Stomach smooth muscle (tissue), 2 donors: ENCODE data around the gene COL16A1.

Source experiments
- H3K27ac ChIP-seq: one replicate; pipeline ENCODE4 v1.7.0; 2013; ENCODE audit warnings: mild to moderate bottlenecking, low read length, inconsistent platforms
- H3K27me3 ChIP-seq, 2 donors: one replicate each; pipeline ENCODE4 v1.7.0; 2013; ENCODE audit warnings: low read length in 2 of 2; ENCODE audit not compliant: insufficient read depth in 2 of 2, control insufficient read depth in 1 of 2
- H3K36me3 ChIP-seq, 2 donors: one replicate each; pipeline ENCODE4 v1.7.0; 2013; ENCODE audit warnings: low read length in 2 of 2; ENCODE audit not compliant: control insufficient read depth in 2 of 2, insufficient read depth in 2 of 2
- H3K4me1 ChIP-seq: one replicate; pipeline ENCODE4 v1.7.0; 2013; ENCODE audit warnings: low read length; ENCODE audit not compliant: control insufficient read depth, insufficient read depth
- H3K4me3 ChIP-seq, 2 donors: one replicate each; pipeline ENCODE4 v1.7.0; 2013; ENCODE audit warnings: low read length in 2 of 2
- H3K9ac ChIP-seq, 2 donors: one replicate each; pipeline ENCODE4 v1.7.0; 2013; ENCODE audit warnings: low read length in 2 of 2, mild to moderate bottlenecking in 1 of 2
- H3K9me3 ChIP-seq, 2 donors: one replicate each; pipeline ENCODE4 v1.7.0; 2013; ENCODE audit warnings: low read length in 2 of 2; ENCODE audit not compliant: control insufficient read depth in 2 of 2
- donor health status: healthy.
- donor health status: Pancreatic carcinoma.

COL16A1 gene

GRCh38 chr1:31672986-31673385 is 30.8 kb downstream of the COL16A1 start:
- Histone ChIP-seq H3K9me3 (no peaks in the 10 kb centered on the region), H3K9ac (peak overlapping the region in 1 of 2 donors; percentile 58), H3K4me3 (no peak overlapping the region), H3K27me3 (no peaks in the 10 kb centered on the region), H3K36me3 (peaks cover 0 to 4% of the 10 kb centered on the region in 2 donors), H3K27ac (peak overlapping the region; percentile 85), H3K4me1 (peaks cover 73% of the 10 kb centered on the region)

GRCh38 chr1:31671561-31672201 is 32.1 kb downstream of the COL16A1 start:
- H3K36me3 ChIP-seq = peaks cover 0 to 4% of the 10 kb centered on the region in 2 donors
- H3K27me3 ChIP-seq = no peaks in the 10 kb centered on the region
- H3K9me3 ChIP-seq = no peaks in the 10 kb centered on the region
- peaks cover 86% of the 10 kb centered on the region for H3K4me1 ChIP-seq
- no peak overlapping the region for H3K9ac ChIP-seq
- H3K4me3 ChIP-seq = no peak overlapping the region
- peak overlapping the region; percentile 85 for H3K27ac ChIP-seq

GRCh38 chr1:31671147-31671546 is 32.7 kb downstream of the COL16A1 start:
- Histone ChIP-seq H3K9me3 (no peaks in the 10 kb centered on the region), H3K9ac (peak overlapping the region in 1 of 2 donors; percentile 69), H3K27ac (peak overlapping the region; percentile 85), H3K4me3 (peak overlapping the region; percentile 10 to 63), H3K36me3 (peaks cover 0 to 4% of the 10 kb centered on the region in 2 donors), H3K4me1 (peaks cover 91% of the 10 kb centered on the region), H3K27me3 (no peaks in the 10 kb centered on the region)

GRCh38 chr1:31670593-31670964 is 33.2 kb downstream of the COL16A1 start:
- H3K36me3 ChIP-seq = peaks cover 0 to 4% of the 10 kb centered on the region in 2 donors

GRCh38 chr1:31669786-31670592 is 33.8 kb downstream of the COL16A1 start:
- Histone ChIP-seq H3K4me1 (peaks cover 94% of the 10 kb centered on the region), H3K9me3 (no peaks in the 10 kb centered on the region), H3K4me3 (peak overlapping the region; percentile 63 to 70), H3K36me3 (peaks cover 0 to 7% of the 10 kb centered on the region in 2 donors), H3K9ac (peak overlapping the region; percentile 58 to 69), H3K27me3 (no peaks in the 10 kb centered on the region), H3K27ac (peak overlapping the region; percentile 85)

More at GRCh38 chr1:31670593-31670964, 33.2 kb downstream of the COL16A1 start:
- Histone ChIP-seq H3K4me3 (peak overlapping the region; percentile 63 to 70), H3K9me3 (no peaks in the 10 kb centered on the region), H3K9ac (peak overlapping the region; percentile 58 to 69), H3K4me1 (peaks cover 96% of the 10 kb centered on the region), H3K27ac (peak overlapping the region; percentile 85), H3K27me3 (no peaks in the 10 kb centered on the region)

- Histone ChIP-seq H3K4me3 (peak overlapping the region; percentile 63 to 70), H3K36me3 (peaks cover 3 to 9% of the 10 kb centered on the region in 2 donors), H3K4me1 (peaks cover 89% of the 10 kb centered on the region), H3K9me3 (no peaks in the 10 kb centered on the region), H3K27me3 (no peaks in the 10 kb centered on the region), H3K27ac (peak overlapping the region; percentile 85), H3K9ac (peak overlapping the region; percentile 58 to 69)
Measured at GRCh38 chr1:31669433-31669785, 34.4 kb downstream of the COL16A1 start.

GRCh38 chr1:31668303-31668883 is 35.4 kb downstream of the COL16A1 start:
- peaks cover 83% of the 10 kb centered on the region for H3K4me1 ChIP-seq
- no peak overlapping the region for H3K27ac ChIP-seq
- H3K9ac ChIP-seq = no peak overlapping the region
- H3K4me3 ChIP-seq = no peak overlapping the region
- H3K9me3 ChIP-seq = no peaks in the 10 kb centered on the region
- peaks cover 3 to 9% of the 10 kb centered on the region in 2 donors for H3K36me3 ChIP-seq
- no peaks in the 10 kb centered on the region for H3K27me3 ChIP-seq

GRCh38 chr1:31667065-31667785 is 36.6 kb downstream of the COL16A1 start:
- Histone ChIP-seq H3K9ac (peak overlapping the region in 1 of 2 donors; percentile 13), H3K27ac (peak overlapping the region; percentile 53), H3K4me3 (no peak overlapping the region), H3K36me3 (peaks cover 3 to 11% of the 10 kb centered on the region in 2 donors), H3K27me3 (no peaks in the 10 kb centered on the region), H3K9me3 (no peaks in the 10 kb centered on the region), H3K4me1 (peaks cover 71% of the 10 kb centered on the region)

GRCh38 chr1:31666263-31666963 is 37.4 kb downstream of the COL16A1 start:
- H3K9me3 ChIP-seq = no peaks in the 10 kb centered on the region
- H3K27ac ChIP-seq = peak overlapping the region; percentile 53
- peak overlapping the region in 1 of 2 donors; percentile 22 for H3K4me3 ChIP-seq
- peak overlapping the region; percentile 24 to 36 for H3K9ac ChIP-seq
- peaks cover 63% of the 10 kb centered on the region for H3K4me1 ChIP-seq
- no peaks in the 10 kb centered on the region for H3K27me3 ChIP-seq
- peaks cover 3 to 7% of the 10 kb centered on the region in 2 donors for H3K36me3 ChIP-seq
